Measurements from ENCODE around the gene DACT2.

The DACT2 gene, protein sequence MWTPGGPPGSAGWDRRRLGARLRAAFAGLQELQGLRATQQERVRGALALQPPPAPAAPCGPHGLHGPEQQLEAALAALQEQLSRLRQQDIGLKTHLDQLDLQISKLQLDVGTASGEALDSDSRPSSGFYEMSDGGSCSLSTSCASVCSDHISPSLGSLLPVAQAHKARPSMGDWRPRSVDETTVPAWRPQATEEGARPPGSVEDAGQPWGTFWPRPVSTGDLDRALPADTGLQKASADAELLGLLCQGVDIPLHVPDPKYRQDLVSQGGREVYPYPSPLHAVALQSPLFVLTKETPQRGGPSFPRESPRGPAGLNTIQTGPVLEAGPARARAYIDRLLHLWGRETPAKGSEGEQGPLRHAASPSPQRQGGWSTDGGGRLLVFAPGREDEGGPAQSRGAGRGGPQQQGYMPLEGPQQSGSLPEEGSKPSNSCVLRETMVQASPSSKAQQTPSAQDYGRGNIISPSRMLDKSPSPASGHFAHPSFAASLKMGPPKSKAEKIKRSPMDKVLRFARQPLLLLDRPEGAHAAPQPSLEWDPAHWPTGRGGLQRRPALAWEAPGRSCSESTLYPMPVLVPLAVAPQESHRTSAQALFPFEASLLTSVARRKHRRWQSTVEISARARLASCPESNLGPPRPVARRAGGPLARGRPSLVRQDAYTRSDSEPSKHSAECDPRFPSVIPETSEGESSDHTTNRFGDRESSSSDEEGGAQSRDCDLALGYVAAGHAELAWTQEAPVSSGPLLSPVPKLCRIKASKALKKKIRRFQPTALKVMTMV

DNA sequence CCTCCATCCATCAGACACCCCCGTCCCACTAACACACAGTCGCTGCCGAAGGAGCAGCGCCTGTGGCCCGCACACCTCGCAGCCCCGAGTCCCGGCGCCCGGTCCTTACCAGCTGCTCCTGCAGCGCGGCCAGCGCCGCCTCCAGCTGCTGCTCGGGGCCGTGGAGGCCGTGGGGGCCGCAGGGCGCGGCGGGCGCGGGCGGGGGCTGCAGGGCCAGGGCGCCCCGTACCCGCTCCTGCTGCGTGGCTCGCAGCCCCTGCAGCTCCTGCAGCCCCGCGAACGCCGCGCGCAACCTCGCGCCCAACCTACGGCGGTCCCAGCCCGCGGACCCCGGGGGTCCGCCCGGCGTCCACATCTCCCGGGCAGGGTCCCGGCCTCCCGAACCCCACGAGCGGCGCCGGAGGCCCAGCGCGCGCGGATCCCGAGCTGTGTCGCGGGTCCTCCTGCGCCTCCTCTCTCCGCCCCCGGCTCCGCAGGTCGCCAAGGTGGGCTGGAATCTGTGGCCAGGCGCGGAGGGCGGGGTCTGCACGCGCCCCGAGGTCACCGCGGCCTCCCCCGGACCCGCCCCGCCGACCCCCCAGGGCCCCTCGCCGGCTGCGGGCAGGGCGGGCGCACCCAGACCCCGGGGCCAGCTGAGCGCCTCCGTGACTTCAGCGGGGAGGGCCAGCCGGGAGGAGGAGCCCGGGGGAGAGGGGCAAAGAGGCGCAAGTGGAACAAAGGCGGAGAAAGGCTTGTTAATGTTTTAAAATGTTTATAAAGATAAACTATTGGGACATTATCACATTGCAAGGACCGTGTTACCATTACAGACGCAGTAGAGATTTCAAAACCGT lies at the start of gene DACT2:
Gene DACT2, minus strand, starts transcription at position 499 of the 833 bp plus-strand sequence. Its CDS starts 144 bp downstream, at position 355.
- 0 out of 2 replicates have a peak, but pooled peaks cover 4% of the 10 kb centered on the region for H3K9me3 ChIP-seq
- H3K36me3 ChIP-seq (replicated peaks): no peaks in the 10 kb centered on the region
- in situ Hi-C loops (cut with MboI; ENCODE audit: low sequenced_read_pairs): no loop called here
- H3K27me3 ChIP-seq (ENCODE audit: low read depth): no peaks in the 10 kb centered on the region
- no peak within 1 kb of the TSS for H3K4me3 ChIP-seq
- DNase-seq (ENCODE audit: low spot score in 2 of 2): no peak
- no peaks in the 10 kb centered on the region for H3K4me1 ChIP-seq

DNA sequence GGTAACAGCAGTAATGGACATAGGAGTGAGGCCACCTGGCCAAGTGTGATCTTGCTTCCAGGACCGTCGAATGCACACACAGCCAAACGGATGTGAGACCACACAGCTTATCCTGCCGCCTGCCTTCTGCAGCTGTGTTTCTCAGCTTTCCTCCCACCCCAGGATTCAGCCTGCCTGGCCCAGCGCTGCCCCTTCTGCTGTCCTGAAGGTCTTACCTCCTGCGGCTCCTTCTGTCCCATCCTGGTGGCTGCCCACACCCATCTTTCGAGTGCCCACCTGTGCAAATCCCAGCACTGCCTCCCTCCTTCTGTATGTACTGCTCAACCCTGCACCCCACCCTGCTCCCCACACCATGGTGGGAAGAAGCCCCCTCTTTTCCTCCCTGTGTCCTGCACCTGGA lies 49.4 kb upstream of the DACT2 start:
- in situ Hi-C loops (cut with MboI; ENCODE audit: low sequenced_read_pairs): loop anchor here (25.0 kb wide), 1 partner anchor 518 kb away; no protein-coding TSS in a partner anchor
- Histone ChIP-seq H3K4me3 (no peak overlapping the region), H3K9me3 (no peaks in the 10 kb centered on the region), H3K27me3 (ENCODE audit: low read depth) (no peaks in the 10 kb centered on the region), H3K4me1 (no peaks in the 10 kb centered on the region), H3K36me3 (replicated peaks) (no peaks in the 10 kb centered on the region)
- DNase-seq (ENCODE audit: low spot score in 2 of 2): no peak

DNA sequence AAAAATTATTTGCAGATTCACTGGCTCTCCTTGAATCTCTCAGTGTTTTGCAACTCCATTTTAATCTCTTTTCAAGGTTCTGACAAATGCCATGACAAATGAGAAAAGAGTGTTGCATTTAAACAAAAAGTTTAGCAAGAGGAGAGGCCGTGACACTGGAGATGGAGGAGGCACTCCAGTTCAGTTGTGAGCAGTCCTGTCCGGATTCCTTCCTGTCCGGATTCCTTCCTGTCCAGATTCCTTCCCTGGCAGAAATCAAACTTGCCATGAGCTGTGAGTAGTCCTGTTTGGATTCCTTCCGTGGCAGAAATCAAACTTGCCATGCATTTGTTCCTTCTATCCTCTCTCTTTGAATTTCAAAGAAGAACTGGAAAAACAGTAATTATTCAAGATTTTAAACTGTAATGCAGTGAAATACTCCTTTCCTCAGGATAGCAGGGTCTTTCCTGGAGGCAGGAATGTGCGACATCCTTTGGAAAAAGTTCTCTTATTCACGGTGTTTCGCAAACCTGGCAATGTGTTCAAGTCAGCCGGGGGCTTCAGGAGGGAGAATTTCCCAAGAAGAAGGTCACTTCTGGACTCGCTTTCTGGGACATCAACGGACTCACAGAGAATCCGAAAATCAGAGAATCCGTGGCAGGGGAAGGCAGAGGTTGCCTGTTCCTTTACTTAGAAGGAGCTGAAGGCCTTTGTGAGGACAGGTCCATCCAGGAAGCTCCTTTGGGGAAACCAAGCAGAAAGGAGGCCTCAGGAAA lies 48.7 kb upstream of the DACT2 start:
- no peak for DNase-seq (ENCODE audit: low spot score in 2 of 2)
- Histone ChIP-seq H3K36me3 (replicated peaks) (no peaks in the 10 kb centered on the region), H3K4me1 (no peaks in the 10 kb centered on the region), H3K9me3 (no peaks in the 10 kb centered on the region), H3K4me3 (no peak overlapping the region), H3K27me3 (ENCODE audit: low read depth) (no peaks in the 10 kb centered on the region)
- in situ Hi-C loops (cut with MboI; ENCODE audit: low sequenced_read_pairs): loop anchor here (25.0 kb wide), 1 partner anchor 519 kb away; no protein-coding TSS in a partner anchor

DNA sequence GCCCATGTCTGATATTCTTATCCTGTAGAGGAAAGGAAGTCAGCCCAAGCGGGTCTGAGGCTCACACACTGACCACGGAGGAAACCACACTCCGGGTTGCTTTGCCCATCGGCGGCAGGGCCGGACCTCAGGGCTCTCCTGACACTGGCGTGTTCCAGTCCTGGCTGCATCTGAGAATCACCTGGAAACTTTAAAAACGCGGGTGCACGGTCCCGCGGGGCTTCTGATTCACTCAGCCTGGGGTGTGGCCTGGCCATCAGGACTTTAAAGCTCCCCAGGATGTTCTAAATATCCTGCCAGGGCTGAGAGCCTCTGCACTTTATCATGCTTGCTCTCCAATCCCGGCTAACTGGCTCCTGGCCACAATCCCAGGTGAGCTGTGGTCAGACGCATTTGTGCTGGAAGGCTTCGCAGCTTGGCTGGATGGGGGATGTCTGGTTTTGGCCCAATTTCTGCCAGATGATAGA lies 47.7 kb upstream of the DACT2 start:
- no peaks in the 10 kb centered on the region for H3K9me3 ChIP-seq
- no peak for DNase-seq (ENCODE audit: low spot score in 2 of 2)
- no peaks in the 10 kb centered on the region for H3K36me3 ChIP-seq (replicated peaks)
- H3K27me3 ChIP-seq (ENCODE audit: low read depth): no peaks in the 10 kb centered on the region
- in situ Hi-C loops (cut with MboI; ENCODE audit: low sequenced_read_pairs): loop anchor here (25.0 kb wide), 1 partner anchor 520 kb away; no protein-coding TSS in a partner anchor
- no peaks in the 10 kb centered on the region for H3K4me1 ChIP-seq
- H3K4me3 ChIP-seq: no peak overlapping the region

DNA sequence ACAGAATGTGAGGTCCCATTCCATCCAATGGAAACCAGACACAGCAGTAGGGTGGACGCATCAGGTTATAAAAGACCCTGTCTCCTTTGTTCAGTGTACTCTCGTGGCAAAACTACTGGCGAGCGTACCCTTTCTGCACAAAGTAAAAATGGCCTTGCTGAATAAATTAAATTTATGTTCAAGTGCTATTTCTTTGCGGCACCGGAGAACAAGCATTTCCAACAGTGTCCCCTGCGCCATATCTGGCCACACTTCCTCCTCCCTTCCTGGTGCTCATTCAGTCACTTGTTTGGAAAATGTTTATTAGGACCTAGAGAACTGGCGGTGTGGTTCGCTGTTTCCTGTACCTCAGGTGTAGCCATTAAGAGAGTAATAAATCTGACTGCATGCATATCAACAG lies 46.9 kb upstream of the DACT2 start:
- H3K36me3 ChIP-seq (replicated peaks): no peaks in the 10 kb centered on the region
- no peaks in the 10 kb centered on the region for H3K27me3 ChIP-seq (ENCODE audit: low read depth)
- H3K4me3 ChIP-seq: no peak overlapping the region
- no peak for DNase-seq (ENCODE audit: low spot score in 2 of 2)
- in situ Hi-C loops (cut with MboI; ENCODE audit: low sequenced_read_pairs): loop anchor here (25.0 kb wide), 1 partner anchor 521 kb away; no protein-coding TSS in a partner anchor
- no peaks in the 10 kb centered on the region for H3K4me1 ChIP-seq
- H3K9me3 ChIP-seq: no peaks in the 10 kb centered on the region

DNA sequence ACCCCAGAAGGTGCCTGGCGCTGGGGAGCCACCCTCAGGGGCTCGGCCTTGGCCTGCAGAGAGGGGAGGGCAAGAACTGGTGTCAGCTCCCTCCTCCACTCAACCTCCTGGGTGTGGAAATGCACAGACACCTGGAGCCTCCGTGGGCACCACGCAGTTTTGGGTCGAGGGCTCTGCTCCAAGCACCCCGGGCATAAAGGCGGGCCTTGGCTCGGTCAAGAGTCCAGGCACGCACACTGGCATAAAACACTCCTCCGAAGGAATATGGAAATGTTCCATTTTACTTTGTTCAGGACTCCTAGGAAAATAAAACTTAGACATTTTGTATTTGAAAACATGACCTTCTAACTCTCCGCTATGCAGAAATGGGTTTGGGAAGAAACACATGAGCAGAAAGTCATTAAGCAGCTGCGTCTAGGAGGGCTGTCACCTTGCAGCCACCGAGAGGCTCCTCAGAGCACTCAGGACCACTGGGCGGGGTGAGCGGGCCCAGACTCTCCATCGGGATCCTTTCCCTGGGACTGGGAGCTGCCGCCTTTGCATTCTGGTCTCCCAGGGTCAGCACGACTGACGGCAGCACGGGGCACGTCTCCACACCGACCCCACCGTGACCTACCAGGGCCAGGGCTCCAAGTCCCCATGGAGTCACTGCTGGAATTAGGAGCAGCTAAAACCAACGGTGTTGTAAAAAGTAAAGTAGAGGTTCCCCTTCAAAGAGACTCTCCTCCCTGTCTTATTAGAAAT lies 46.0 kb upstream of the DACT2 start:
- Histone ChIP-seq H3K27me3 (ENCODE audit: low read depth) (no peaks in the 10 kb centered on the region), H3K4me3 (no peak overlapping the region), H3K4me1 (no peaks in the 10 kb centered on the region), H3K36me3 (replicated peaks) (no peaks in the 10 kb centered on the region), H3K9me3 (no peaks in the 10 kb centered on the region)
- in situ Hi-C loops (cut with MboI; ENCODE audit: low sequenced_read_pairs): loop anchor here (25.0 kb wide), 1 partner anchor 522 kb away; no protein-coding TSS in a partner anchor
- DNase-seq (ENCODE audit: low spot score in 2 of 2): no peak

DNA sequence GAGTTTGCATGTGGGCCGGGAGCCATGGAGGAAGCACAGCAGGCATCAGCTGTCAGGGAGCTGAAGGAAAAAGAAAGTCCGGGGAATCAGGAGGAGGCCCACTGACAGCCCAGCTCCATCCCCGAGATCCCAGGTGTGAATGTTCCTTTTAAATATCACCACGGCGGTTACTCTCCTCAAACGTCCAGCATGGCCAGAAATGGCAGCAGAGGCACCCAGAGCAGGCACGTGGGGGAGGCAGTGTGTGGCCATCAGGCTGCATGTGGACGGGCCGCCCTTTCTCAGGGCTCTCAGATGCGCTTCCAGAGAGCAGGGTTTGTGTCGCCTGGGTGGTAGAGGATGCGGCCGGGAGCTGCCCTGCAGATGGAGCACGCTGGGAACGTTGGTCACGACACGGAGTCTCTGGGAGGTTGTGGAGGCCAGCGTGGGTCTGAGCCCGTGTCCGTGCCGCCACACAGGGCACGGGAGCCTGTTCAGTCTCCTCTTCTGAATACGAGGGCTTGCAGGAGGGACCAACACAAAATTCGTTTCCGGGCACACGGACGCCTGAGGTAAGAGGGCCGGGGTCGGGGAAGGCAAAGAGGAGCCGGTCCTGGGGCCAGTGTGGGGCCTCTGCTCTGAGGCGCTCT lies 45.3 kb upstream of the DACT2 start:
- DNase-seq (ENCODE audit: low spot score in 2 of 2): no peak
- no peaks in the 10 kb centered on the region for H3K4me1 ChIP-seq
- no peaks in the 10 kb centered on the region for H3K27me3 ChIP-seq (ENCODE audit: low read depth)
- H3K4me3 ChIP-seq: no peak overlapping the region
- no peaks in the 10 kb centered on the region for H3K9me3 ChIP-seq
- in situ Hi-C loops (cut with MboI; ENCODE audit: low sequenced_read_pairs): loop anchor here (25.0 kb wide), 1 partner anchor 522 kb away; no protein-coding TSS in a partner anchor
- no peaks in the 10 kb centered on the region for H3K36me3 ChIP-seq (replicated peaks)

DNA sequence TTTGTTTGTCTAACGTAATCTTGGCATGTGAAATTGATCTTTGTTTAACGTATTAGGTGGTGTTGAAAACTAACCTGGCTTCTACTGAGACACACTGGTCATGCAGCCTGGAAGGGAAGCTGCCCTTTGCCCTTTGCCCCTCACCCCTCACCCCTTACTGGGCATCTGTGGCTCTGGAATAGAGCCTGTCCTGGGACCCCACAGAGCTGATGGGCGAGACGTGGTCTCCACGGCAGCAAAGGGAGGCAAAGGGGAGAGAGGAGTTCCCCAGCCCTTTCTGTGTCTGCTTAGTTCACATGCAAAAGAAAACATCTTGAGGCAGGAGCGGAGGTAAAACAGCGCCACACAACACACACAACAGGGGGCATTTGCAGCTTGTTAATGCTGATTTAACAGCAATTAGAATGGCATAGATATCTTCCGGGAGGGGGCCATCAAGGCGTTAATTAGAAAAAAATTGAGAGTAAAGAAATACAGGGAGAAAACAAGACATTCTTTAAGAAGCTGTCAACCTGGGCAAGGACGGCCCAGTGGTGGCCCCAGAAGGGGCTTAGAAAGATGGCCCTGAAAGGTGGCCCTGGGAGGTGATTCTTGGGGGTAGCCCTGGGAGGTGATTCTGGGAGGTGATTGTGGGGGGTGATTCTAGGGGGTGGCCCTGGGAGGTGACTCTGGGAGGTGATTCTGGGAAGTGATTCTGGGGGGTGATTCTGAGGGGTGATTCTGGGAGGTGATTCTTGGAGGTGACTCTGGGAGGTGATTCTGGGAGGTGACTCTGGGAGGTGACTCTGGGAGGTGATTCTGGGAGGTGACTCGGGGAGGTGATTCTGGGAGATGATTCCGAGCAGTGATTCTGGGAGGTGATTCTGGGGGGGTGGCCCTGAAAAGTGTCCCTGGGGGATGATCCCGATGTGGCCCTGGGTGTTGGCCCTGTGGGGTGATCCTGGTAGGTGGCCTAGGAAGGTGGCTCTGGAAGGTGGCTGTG lies 44.5 kb upstream of the DACT2 start:
- no peaks in the 10 kb centered on the region for H3K9me3 ChIP-seq
- H3K36me3 ChIP-seq (replicated peaks): no peaks in the 10 kb centered on the region
- no peaks in the 10 kb centered on the region for H3K4me1 ChIP-seq
- in situ Hi-C loops (cut with MboI; ENCODE audit: low sequenced_read_pairs): loop anchor here (25.0 kb wide), 1 partner anchor 523 kb away; no protein-coding TSS in a partner anchor
- H3K4me3 ChIP-seq: no peak overlapping the region
- H3K27me3 ChIP-seq (ENCODE audit: low read depth): no peaks in the 10 kb centered on the region
- DNase-seq (ENCODE audit: low spot score in 2 of 2): no peak

DNA sequence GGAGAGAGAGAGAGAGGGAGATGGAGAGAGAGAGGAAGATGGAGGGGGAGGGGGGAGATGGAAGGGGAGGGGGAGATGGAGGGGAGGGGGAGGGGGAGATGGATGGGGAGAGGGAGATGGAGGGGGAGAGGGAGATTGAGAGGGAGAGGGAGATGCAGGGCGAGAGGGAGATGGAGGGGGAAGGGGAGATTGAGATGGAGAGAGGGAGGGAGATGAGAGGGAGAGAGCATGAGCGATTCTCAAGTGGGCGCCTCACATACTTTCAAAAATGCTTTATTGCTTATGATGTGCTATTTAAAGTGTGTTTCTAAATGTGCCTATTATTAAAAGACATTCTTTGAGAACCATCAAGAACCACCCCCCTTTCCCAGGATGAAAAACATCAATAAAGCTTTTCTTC lies 43.7 kb upstream of the DACT2 start:
- in situ Hi-C loops (cut with MboI; ENCODE audit: low sequenced_read_pairs): loop anchor here (25.0 kb wide), 1 partner anchor 524 kb away; no protein-coding TSS in a partner anchor
- Histone ChIP-seq H3K36me3 (replicated peaks) (no peaks in the 10 kb centered on the region), H3K9me3 (no peaks in the 10 kb centered on the region), H3K4me1 (no peaks in the 10 kb centered on the region), H3K27me3 (ENCODE audit: low read depth) (no peaks in the 10 kb centered on the region), H3K4me3 (no peak overlapping the region)
- DNase-seq (ENCODE audit: low spot score in 2 of 2): no peak

DNA sequence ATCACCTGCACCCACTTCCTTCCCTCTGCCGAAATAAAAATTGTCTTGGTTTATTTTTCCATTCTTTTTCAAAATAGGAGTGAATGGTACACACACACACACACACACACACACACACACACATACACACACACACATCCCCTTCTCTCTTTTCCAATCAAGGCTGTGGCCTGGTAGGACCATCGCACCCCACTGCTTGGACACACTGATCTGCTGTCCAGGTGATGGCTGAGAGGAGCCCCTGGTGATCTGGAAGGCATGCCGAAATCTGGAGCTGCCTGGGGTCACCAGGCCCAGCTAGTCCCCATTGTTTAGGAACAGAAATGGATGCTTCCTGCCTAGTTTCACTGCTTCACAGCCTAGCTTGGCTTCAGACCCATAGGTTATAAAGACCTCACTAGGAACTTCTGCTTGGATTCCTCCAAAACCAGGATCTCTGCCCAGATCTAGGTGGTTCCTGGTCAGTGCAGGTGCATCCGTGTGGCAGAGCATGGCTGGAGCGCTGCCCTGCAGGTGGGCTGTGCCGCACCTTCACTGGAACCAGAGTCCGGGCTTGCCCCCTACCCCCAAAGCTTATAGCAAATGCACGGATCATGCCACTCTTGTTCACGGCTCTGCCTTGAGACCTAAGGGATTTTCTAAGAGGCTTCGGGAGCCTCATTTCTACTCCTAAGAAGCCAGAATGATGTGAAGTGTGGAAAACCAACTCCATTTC lies 42.9 kb upstream of the DACT2 start:
- in situ Hi-C loops (cut with MboI; ENCODE audit: low sequenced_read_pairs): loop anchor here (25.0 kb wide), 1 partner anchor 525 kb away; no protein-coding TSS in a partner anchor
- no peak for DNase-seq (ENCODE audit: low spot score in 2 of 2)
- Histone ChIP-seq H3K27me3 (ENCODE audit: low read depth) (no peaks in the 10 kb centered on the region), H3K4me1 (no peaks in the 10 kb centered on the region), H3K36me3 (replicated peaks) (no peaks in the 10 kb centered on the region), H3K9me3 (no peaks in the 10 kb centered on the region), H3K4me3 (no peak overlapping the region)

All from HAP-1 (cell line).